HG02798 (cell line): ENCODE results near the gene GOLGA8N.
"Not testable (repeated sequence)": the region's sequence is repeated elsewhere in the genome, so short reads cannot be mapped to it uniquely, and the experiment has no call there.

Experiments used
- ATAC-seq: cut with Tn5 transposase; IDR thresholded peaks from one replicate; pipeline ENCODE4 v1.9.1; 2021; ENCODE audit warnings: mild to moderate bottlenecking; ENCODE audit not compliant: unreplicated experiment, poor library complexity

The GOLGA8N gene

GRCh38 chr15:32593151-32593550 lies at the start of gene GOLGA8N:
TSS of gene GOLGA8N (plus strand) at chr15:32593456.
- not testable (repeated sequence) for ATAC-seq

- ATAC-seq: not testable (repeated sequence)
Measured at GRCh38 chr15:32543456-32543855, 49.8 kb upstream of the GOLGA8N start.

GRCh38 chr15:32545129-32545528 lies 48.1 kb upstream of the GOLGA8N start:
- not testable (repeated sequence) for ATAC-seq

- not testable (repeated sequence) for ATAC-seq
Measured at GRCh38 chr15:32554587-32554986, 38.7 kb upstream of the GOLGA8N start.

GRCh38 chr15:32562198-32562597 lies 31.1 kb upstream of the GOLGA8N start:
- ATAC-seq: not testable (repeated sequence)

- not testable (repeated sequence) for ATAC-seq
Measured at GRCh38 chr15:32568988-32569387, 24.3 kb upstream of the GOLGA8N start.

GRCh38 chr15:32578482-32578881 lies 14.8 kb upstream of the GOLGA8N start:
- not testable (repeated sequence) for ATAC-seq

GRCh38 chr15:32585844-32586243 lies 7.4 kb upstream of the GOLGA8N start:
- not testable (repeated sequence) for ATAC-seq

GRCh38 chr15:32609518-32609917 lies 16.3 kb downstream of the GOLGA8N start:
- not testable (repeated sequence) for ATAC-seq

- not testable (repeated sequence) for ATAC-seq
Measured at GRCh38 chr15:32610719-32611118, 17.5 kb downstream of the GOLGA8N start.

GRCh38 chr15:32614712-32615050 lies 21.4 kb downstream of the GOLGA8N start:
- ATAC-seq: peak; percentile 24

GRCh38 chr15:32615051-32615870 lies 22.0 kb downstream of the GOLGA8N start, which contains the start of gene ARHGAP11A:
TSS of gene ARHGAP11A (plus strand) at chr15:32615504. CDS start at chr15:32616212, 708 bp downstream.
- ATAC-seq: peak; percentile 76

GRCh38 chr15:32615871-32616426 lies 22.7 kb downstream of the GOLGA8N start:
- peak; percentile 14 for ATAC-seq

- no peak for ATAC-seq
Measured at GRCh38 chr15:32636410-32636809, 43.2 kb downstream of the GOLGA8N start.

GRCh38 chr15:32636908-32637567 lies 43.8 kb downstream of the GOLGA8N start:
- ATAC-seq: peak; percentile 67

- ATAC-seq: no peak
Measured at GRCh38 chr15:32637704-32638103, 44.4 kb downstream of the GOLGA8N start.

GRCh38 chr15:32641517-32642059 lies 48.3 kb downstream of the GOLGA8N start, which contains the start of gene SCG5:
TSS of gene SCG5 (plus strand) at chr15:32641710. CDS start at chr15:32643593, 1,883 bp downstream.
- no peak for ATAC-seq

- ATAC-seq: no peak
Measured at GRCh38 chr15:32642667-32643435, 49.6 kb downstream of the GOLGA8N start.

GRCh38 chr15:32643907-32644445 lies 50.7 kb downstream of the GOLGA8N start:
- no peak for ATAC-seq

GRCh38 chr15:32646291-32646690 lies 53.0 kb downstream of the GOLGA8N start:
- ATAC-seq: no peak
